GM19238 (cell line): Measurements from ENCODE around the gene EYS.
"Not testable (repeated sequence)": the region's sequence is repeated elsewhere in the genome, so short reads cannot be mapped to it uniquely, and the experiment has no call there.

Experiments
- DNase-seq: peaks from one replicate; pipeline ENCODE4 v3.0.0; 2011; ENCODE audit warnings: low spot score; ENCODE audit not compliant: insufficient read length

The EYS gene

GRCh38 chr6:63997734-63998133 lies 1709.3 kb downstream of the EYS start:
- no peak for DNase-seq

- no peak for DNase-seq
These were observed 1709.8 kb downstream of the EYS start for GRCh38 chr6:63997221-63997620.

DNA sequence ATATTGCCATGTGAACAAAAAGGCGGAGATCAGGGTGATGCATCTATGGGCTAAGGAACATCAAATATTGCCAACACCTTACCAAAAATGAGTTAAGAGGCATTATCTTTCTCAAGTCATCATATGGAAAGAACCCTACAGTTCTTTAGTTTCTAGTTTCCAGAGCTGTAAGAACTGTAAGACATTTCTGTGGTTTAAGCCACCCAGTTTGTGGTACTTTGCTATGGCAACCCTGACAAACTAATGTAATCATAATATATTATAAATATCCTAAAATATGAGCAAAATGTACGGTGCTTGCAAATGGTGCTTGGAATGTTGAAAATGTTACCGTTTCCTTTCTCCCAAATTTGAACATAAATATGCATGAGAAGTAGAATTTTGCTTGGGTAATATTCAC lies 1721.8 kb downstream of the EYS start:
- no peak for DNase-seq

GRCh38 chr6:63975699-63976098 lies 1731.3 kb downstream of the EYS start:
- no peak for DNase-seq

DNA sequence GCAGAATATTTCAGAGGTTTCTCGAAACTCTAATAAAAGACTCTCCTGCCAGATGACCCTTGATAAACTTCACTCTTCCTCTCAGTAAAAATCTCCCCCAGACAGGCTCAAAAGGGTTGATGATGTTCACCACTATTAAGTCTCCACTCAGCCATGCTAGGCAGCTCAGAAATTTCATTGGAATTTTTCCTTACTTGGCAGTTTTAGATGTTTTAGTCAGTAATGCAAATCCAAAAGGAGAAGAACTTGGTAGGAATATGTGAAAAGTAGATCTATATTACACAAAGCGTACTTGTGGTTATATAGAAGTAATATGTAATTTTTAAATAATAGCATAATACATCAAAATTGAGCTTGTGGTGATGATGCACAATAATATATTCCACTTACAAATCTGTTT lies 1738.4 kb downstream of the EYS start:
- DNase-seq = no peak

GRCh38 chr6:63964366-63964765 lies 1742.7 kb downstream of the EYS start:
- DNase-seq = no peak

- no peak for DNase-seq
These were observed 1743.2 kb downstream of the EYS start for GRCh38 chr6:63963769-63964315.

DNA sequence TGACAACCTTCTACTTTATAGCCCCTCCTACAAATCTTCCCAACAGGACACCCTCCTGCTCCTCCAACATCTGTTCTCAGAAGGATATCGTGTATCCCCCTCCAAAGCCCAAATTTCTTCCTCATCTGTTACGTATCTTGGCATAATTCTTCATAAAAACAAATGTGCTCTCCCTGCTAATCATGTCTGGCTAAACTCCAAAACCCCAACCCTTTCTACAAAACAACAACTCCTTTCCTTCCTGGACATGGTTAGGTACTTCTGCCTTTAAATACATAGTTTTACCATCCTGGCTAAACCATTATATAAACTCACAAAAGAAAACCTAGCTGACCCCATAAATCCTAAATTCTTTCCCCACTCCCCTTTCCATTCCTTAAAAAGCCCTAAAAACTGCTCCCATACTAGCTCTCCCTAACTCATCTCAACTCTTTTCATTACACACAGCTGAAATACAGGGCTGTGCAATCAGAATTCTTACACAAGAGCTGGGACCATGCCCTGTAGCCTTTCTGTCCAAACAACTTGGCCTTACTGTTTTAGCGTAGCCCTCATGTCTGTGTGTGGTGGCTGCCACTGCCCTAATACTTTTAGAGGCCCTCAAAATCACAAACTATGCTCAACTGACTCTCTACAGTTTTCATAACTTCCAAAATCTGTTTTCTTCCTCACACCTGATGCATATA lies 1753.5 kb downstream of the EYS start:
- not testable (repeated sequence) for DNase-seq

DNA sequence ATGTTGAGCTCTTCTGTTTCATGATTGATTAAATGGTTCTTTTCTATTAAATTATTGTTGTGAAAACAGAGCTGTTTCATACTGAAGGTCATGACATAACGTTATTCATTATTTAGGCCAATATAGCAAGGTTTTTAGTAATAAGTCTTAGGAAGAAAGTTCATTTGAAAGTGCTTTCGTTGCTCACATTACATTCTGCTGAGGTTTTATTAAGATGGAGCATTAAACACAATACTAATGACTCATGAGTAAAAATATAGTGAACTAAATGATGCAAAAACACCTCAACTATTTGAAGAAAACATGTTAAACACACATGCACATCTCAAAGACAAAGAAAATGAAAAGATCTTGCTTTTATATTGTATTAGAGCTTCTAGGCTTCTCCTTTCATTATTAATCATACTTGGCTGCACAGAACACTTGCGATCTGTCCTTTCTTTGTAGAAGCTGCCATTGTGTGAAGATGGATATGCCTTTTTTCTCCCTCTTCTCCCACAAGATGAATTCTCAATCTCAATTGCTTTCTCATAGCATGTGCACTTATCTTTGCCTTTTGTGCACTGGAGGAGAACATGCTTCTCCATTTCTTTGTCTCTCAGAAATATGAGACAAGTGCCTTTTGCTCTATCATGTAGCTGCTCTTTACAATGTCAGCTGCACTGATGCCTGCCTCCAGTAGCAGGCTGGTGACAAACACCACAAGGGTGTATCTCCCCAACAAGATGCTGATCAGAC lies 1759.1 kb downstream of the EYS start:
- no peak for DNase-seq

DNA sequence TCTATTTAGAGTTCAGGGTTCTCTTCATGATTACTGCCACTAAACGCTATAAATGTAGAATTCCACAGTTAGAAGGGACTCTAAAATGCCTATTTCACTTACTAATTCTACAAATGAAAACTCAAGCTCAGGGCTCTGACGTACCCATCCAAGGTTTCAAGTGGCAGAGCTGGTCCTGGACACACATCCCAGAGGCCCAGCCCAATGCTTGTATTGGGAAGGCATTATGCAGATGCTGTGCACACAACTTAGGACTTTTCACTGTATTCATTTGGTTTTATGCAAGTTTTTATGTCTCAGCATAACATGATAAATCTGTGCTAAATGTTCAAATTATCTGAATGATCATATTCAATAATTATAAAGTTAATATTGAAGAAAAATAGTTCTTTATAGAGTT lies 1761.0 kb downstream of the EYS start:
- no peak for DNase-seq

DNA sequence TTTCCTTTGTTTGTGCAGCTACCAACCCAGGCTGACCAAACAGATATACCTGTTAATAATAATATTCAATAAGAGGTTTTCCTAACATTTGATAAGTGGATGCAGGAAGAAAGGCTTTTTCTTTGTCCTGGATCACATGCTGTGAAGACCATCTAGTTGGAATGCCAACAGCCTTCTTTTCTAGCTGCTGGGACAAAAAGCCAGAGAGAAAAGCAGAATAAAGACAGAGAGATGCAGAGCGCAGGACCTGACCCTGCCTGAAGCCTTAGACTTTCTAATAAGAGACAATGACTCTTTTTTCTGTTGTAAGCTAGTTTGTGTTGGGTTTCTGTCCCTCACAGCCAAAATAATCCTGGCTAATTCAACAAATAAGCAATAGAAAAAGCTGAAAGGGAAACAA lies 1763.2 kb downstream of the EYS start:
- no peak for DNase-seq

GRCh38 chr6:63941747-63942470 lies 1765.1 kb downstream of the EYS start:
- DNase-seq = no peak

- no peak for DNase-seq
These were observed 1767.0 kb downstream of the EYS start for GRCh38 chr6:63940056-63940455.

DNA sequence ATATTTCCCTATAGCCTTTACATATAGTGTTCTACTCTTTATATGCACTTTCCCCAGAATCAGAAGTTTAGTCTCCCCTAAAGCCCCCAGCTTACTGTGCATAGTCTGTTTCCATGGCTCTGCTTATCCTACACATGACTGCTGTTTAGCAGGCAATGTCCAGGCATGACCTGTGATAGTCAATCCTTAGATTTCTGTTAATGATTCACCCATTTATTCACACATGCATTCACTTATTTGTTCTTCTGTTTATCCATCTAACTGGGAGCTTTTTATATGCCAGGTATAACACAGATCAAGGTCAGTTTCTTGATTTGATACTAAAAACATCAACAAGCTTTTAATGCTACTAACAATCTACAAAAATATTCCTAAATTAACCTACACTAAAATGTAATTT lies 1770.6 kb downstream of the EYS start:
- DNase-seq = no peak

DNA sequence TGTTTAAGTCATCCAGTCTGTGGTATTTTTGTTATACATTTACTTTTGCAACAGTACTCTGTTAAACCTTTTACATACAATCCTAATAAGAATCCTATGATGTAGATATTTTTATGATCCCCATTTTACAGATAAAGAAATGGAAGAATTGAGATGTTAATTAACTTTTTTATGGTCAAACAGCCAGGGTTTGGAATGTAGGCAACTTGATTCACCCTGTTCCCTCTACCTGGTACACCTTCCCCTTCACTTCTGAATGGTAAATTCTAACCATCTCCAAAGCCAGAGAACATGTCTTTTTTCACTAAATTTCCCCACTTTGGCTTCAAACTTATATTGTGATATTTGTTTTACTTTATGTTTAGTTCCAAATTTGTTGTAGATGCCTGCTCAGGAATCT lies 1771.3 kb downstream of the EYS start:
- no peak for DNase-seq

GRCh38 chr6:63933948-63934347 lies 1773.1 kb downstream of the EYS start:
- not testable (repeated sequence) for DNase-seq

DNA sequence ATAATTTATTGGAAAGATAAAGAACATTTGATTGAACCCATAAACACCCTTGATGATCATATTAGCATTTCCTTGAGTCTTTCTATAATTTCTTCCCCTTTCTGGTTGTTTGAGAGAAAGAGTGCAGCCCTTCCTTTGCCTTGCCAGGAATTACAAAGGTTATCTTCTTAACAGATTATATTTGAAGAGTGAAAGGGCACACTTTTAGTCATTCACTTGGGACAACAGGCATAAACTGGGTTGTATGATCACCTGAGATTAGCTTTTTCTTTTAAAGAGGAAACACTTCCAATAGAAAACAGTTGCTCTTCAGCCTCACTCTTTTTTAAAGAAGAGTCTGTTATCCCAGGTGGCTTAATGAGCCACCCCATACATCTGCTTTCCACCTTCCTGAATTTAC lies 1776.2 kb downstream of the EYS start:
- DNase-seq = no peak

DNA sequence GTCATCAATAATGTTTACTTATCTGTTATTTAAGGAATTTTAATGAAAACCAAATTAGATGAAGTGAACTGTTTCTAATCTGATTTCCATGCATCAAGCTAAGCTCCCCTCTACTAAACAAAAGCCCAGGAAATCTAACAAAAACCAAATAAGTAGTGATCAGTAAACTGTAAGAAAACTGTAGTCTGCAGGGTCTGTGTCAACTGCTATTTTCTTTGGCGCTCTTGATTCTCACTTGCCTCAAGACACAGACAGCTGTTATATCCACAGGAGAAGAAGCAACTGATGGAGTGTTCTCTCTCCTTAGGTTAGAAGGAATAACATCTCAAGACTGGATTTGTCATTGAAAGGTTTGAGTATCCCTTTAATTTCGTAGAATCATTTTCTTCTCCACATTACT lies 1777.9 kb downstream of the EYS start:
- no peak for DNase-seq

- DNase-seq = no peak
These were observed 1778.4 kb downstream of the EYS start for GRCh38 chr6:63928613-63929012.

GRCh38 chr6:63926950-63927927 lies 1779.8 kb downstream of the EYS start:
- DNase-seq = no peak

- no peak for DNase-seq
These were observed 1780.7 kb downstream of the EYS start for GRCh38 chr6:63926258-63926780.
